Adipose tissue (tissue), 3 donors: ENCODE results near the gene CNTF. TPM values are rescaled to one million over a fixed set of nuclear protein-coding genes. Genes with fewer than 3 reads are reported as not detected.

Experiments used
- H3K27ac ChIP-seq: one replicate; pipeline ENCODE4 v1.5.1; 2013; ENCODE audit warnings: low read depth, low read length
- WGBS, 3 donors: extraction: QIAGEN DNeasy Blood & Tissue Kit; methylation state at CpG; one replicate each; pipeline ENCODE4 v1.1.7; 2013; 5-methylcytosine and 5-hydroxymethylcytosine counted together
- polyA plus RNA-seq, 3 donors: library from polyadenylated mRNA; stranded (reverse); fragments of 200-250 nt; gene quantifications; one replicate each; pipeline ENCODE4 v1.2.3, GENCODE V29; 2013
- donor health status: healthy with polysubstance abuse.
- donor health status: Bipolar disorder and iron deficiency.
- donor health status: healthy.

CNTF gene
- polyA plus RNA-seq, 3 donors, result 0.16 to 0.64 (median 0.56) TPM

DNA sequence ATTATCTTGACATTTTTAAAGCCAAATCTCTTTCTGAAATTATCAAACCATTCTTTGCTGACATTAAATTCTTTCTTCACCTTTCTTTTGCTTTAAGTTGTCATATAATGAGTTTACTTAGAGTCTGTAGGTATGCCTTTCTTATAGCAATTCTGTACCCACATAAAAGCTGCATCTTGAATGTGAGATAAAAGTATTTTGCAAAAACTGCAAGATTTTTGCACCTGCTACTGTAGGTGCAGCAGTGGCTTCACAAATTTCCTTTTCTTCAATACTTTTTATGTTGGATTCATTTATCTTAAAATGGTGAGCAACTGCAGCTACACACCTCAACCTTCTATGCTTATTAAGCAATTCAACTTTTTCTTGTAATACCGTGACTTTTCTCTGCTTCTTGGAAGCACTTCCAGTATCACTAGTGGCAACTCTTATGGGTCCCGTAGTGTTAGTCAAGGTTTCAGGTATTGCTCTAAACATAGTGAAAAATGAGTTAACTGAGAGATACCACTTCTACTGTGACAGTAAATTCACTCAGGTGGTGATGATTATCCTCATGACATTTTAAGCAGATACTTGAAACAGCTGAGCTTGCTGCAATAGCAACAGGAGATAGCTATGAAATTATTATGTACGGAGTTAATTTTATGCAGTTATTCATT, 24.9 kb upstream of the CNTF start:
- WGBS, 3 donors, result 68 to 81% (median 79%) methylated on average over 3 of the region's 3 CpGs
- H3K27ac ChIP-seq, result no peak overlapping the region

- H3K27ac ChIP-seq, result no peak overlapping the region
- WGBS, 3 donors, result 81 to 89% (median 86%) methylated on average over 2 of the region's 2 CpGs
These were observed 22.0 kb upstream of the CNTF start for GRCh38 chr11:58600510-58600909.

DNA sequence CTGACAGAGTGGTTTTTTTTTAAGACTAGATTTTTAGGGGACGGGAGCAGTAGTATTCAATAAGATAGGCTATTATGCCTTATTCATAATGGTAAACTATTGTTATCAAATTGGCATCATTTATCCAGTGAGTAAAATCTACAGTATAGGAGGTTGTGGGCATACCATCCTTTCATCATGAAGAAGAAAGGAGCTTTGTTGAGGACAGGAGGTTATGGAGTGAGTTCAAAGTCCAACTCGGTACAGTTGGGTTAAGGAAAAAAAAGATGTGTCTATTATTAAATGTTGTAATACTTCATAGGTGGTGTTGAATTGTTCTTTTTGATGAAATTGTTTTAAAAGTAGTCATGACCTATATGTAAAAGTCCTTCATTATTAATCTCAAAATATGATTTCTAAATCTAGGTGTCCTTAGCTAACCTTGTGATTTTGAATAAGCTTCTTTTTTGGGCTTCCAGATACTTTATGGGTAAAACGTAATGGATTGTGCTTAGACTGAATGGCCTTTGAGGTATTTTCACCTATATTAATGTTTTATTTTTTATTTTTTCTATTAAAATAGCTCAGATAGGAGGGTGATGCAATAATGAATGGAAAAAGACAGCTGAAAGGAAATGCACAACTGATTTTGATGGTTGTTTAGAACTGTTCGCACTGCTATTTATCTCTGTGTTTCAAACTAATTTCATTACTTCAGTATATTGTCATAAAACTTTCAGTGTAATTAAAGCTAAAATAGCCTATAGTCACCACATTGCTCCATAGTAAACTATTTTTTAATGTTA, 15.3 kb upstream of the CNTF start:
- no peak overlapping the region for H3K27ac ChIP-seq
- whole genome bisulfite sequencing, 3 donors, result 83 to 94% (median 87%) methylated on average over 4 of the region's 4 CpGs

DNA sequence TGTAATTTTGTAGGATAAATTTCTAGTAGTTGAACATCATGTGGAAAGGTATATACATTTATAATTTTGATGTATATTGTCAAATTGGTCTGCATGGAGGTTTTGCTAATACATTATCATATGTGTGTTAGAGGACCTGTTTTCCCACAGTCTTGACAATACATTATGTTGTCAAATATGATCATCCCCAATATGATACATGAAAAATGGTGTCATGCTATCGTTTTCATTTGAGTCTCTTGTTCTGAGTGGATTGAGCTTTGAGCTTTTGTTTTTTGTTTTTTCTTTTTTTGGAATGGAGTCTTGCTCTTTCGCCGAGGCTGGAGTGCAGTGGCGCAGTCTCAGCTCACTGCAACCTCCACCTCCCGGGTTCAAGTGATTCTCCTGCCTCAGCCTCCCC, 14.1 kb upstream of the CNTF start:
- H3K27ac ChIP-seq, result no peak overlapping the region
- 89 to 98% (median 98%) methylated on average over 5 of the region's 5 CpGs for WGBS, 3 donors

- WGBS, 3 donors, result 58 to 93% (median 74%) methylated on average over 8 of the region's 8 CpGs
- H3K27ac ChIP-seq, result no peak overlapping the region
These were observed 12.7 kb upstream of the CNTF start for GRCh38 chr11:58609723-58610122.

DNA sequence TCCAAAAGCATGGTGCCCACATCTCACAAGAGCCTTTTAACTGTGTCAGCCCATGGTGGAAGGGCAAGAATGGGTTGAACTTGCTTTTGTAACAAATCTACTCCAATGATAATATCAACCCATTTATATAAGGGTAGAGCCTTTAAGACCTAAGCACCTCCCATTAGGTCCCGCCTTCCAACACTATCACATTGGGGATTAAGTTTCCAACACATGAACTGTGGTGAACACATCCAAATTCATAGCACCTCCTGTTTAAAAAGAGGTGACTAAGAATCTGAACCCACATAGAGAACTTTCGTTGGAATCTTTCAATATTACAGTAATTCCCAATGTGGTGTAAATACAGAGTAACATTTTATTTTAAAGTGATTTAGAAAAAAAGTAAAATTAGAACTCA, 9.2 kb upstream of the CNTF start:
- H3K27ac ChIP-seq, result no peak overlapping the region
- 95 to 96% (median 96%) methylated on average over 2 of the region's 2 CpGs for WGBS, 3 donors

- no peak overlapping the region for H3K27ac ChIP-seq
- WGBS, 3 donors, result 92 to 97% (median 92%) methylated on average over 1 of the region's 1 CpG
These were observed 6.9 kb upstream of the CNTF start for GRCh38 chr11:58615559-58615958.

- 30 to 60% (median 55%) methylated on average over 4 of the region's 4 CpGs for WGBS, 3 donors
These were observed 5.9 kb upstream of the CNTF start for GRCh38 chr11:58616594-58616993.

GRCh38 chr11:58617976-58618557, 4.4 kb upstream of the CNTF start:
- WGBS, 3 donors, result 55 to 85% (median 82%) methylated on average over 4 of the region's 4 CpGs
- H3K27ac ChIP-seq, result no peak overlapping the region

More at GRCh38 chr11:58616594-58616993, 5.9 kb upstream of the CNTF start:
- H3K27ac ChIP-seq, result no peak overlapping the region

- H3K27ac ChIP-seq, result no peak overlapping the region
- 85 to 90% (median 88%) methylated on average over 4 of the region's 4 CpGs for WGBS, 3 donors
These were observed 741 bp upstream of the CNTF start for GRCh38 chr11:58621586-58622262.

GRCh38 chr11:58625086-58625485, 2.6 kb downstream of the CNTF start:
- WGBS, 3 donors, result 90 to 95% (median 91%) methylated on average over 4 of the region's 4 CpGs

GRCh38 chr11:58625826-58626460, 3.5 kb downstream of the CNTF start:
- no peak overlapping the region for H3K27ac ChIP-seq
- WGBS, 3 donors, result 88 to 99% (median 88%) methylated on average over 4 of the region's 4 CpGs

More at GRCh38 chr11:58625086-58625485, 2.6 kb downstream of the CNTF start:
- H3K27ac ChIP-seq, result no peak overlapping the region

DNA sequence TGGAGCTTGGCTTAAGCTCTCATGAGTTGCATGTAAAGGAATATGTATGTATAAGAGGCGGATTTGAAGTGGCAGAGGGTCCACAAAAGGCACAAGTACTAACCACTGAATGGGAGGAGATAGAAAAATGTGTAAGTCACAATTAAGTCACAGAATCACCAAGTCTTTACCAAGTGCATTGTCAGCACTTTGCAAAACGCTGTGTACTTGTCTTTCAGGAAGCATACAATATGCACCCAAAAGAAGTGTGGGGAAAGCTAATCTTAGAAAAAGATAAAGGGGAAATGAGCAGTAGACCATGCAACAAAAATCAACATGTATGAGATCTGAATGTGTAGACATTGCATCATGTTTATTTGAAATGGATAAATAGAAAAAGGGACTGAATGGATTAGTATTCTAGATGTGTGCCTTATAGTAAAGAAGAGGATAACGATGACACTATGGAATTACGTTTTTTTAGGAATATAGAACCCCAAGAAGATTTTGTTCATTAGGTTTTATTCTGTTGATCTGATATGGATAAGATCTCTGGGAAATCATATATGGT, 4.5 kb downstream of the CNTF start:
- H3K27ac ChIP-seq, result no peak overlapping the region
- WGBS, 3 donors, result 73 to 89% (median 75%) methylated on average over 4 of the region's 4 CpGs

- WGBS, 3 donors, result 53 to 77% (median 76%) methylated on average over 3 of the region's 3 CpGs
- no peak overlapping the region for H3K27ac ChIP-seq
These were observed 6.0 kb downstream of the CNTF start for GRCh38 chr11:58628446-58628845.

GRCh38 chr11:58629857-58630256, 7.4 kb downstream of the CNTF start:
- 28 to 52% (median 34%) methylated on average over 2 of the region's 2 CpGs for WGBS, 3 donors
- H3K27ac ChIP-seq, result no peak overlapping the region

- H3K27ac ChIP-seq, result no peak overlapping the region
- 29 to 90% (median 89%) methylated on average over 3 of the region's 3 CpGs for WGBS, 3 donors
These were observed 8.9 kb downstream of the CNTF start for GRCh38 chr11:58631378-58631777.

- no peak overlapping the region for H3K27ac ChIP-seq
- WGBS, 3 donors, result 87 to 97% (median 93%) methylated on average over 1 of the region's 1 CpG
These were observed 10.0 kb downstream of the CNTF start for GRCh38 chr11:58632510-58632909.

GRCh38 chr11:58636587-58636986, 14.1 kb downstream of the CNTF start:
- H3K27ac ChIP-seq, result no peak overlapping the region
- WGBS, 3 donors, result 76 to 88% (median 78%) methylated on average over 3 of the region's 3 CpGs
